Inferior parietal cortex (tissue), 1 donor: ENCODE results near the gene CATSPER4.

Experiments used
- DNase-seq: peaks from one replicate; pipeline ENCODE4 v3.0.0-alpha.2; 2016; ENCODE audit errors: extremely low spot score

The CATSPER4 gene

GRCh38 chr1:26164861-26165842 is 25.2 kb upstream of the CATSPER4 start:
- no peak for DNase-seq

GRCh38 chr1:26166719-26167281 is 23.6 kb upstream of the CATSPER4 start:
- DNase-seq: no peak

DNA sequence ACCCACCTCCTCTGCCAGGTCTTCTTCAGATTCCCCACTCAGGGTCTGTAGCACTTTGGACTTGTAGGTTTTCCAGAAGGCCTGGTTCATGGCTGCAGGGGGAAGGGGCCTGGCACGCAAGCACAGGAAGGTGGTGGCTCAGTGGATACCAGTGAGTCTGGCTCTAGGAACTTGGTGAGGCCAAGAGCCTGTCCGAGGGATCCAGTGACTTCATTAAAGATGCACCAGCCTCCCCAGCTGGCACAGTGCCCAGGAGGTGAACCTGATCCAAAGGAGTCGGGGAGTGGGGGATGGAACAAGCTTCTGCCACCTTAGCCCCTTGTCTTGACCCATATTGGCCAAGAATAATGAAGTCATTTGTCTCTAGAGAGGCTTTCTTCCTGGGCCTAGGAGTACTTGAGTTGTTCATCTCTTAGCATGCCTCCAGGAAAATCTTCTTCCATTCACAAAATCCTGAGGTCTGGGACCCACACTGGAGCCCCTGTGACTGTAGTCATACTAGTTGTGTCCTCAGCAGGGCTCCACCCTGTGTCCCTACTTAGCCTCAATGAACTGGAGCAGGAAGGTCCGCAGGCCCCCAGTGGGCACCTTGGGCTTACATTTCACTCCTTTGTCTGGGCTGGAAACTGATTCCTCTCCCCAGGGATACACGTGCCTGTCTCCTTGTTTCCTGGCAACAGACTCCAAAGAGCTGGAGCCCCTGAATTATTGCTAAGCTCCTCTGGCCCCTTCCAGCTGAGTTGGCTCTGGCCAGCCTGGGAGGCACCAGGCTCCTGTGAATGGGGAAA is 21.8 kb upstream of the CATSPER4 start, which contains the start of gene C1orf232:
Gene C1orf232 (minus strand): TSS at position 554 of the 788 bp plus-strand sequence. CDS start 464 bp downstream, at position 90.
- no peak for DNase-seq

GRCh38 chr1:26169198-26169554 is 21.2 kb upstream of the CATSPER4 start:
- no peak for DNase-seq

GRCh38 chr1:26169669-26170471 is 20.5 kb upstream of the CATSPER4 start, which contains the start of gene ZNF593:
Gene ZNF593 (plus strand): TSS chr1:26169908. CDS start chr1:26169984, 76 bp downstream.
- peak; percentile 91 for DNase-seq

DNA sequence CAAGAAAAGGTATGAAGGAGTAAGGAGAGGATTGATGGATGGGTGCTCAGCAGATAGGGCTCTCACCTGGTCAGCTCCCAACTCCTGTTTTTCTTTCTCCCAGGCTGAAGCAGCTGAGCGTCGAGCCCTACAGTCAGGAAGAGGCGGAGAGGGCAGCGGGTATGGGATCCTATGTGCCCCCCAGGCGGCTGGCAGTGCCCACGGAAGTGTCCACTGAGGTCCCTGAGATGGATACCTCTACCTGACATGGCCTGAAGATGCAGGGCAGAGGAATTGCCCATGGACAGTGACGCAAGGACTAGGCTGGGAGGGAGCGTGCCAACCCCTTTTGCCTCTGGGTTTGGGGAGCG is 20.0 kb upstream of the CATSPER4 start:
- DNase-seq: no peak

DNA sequence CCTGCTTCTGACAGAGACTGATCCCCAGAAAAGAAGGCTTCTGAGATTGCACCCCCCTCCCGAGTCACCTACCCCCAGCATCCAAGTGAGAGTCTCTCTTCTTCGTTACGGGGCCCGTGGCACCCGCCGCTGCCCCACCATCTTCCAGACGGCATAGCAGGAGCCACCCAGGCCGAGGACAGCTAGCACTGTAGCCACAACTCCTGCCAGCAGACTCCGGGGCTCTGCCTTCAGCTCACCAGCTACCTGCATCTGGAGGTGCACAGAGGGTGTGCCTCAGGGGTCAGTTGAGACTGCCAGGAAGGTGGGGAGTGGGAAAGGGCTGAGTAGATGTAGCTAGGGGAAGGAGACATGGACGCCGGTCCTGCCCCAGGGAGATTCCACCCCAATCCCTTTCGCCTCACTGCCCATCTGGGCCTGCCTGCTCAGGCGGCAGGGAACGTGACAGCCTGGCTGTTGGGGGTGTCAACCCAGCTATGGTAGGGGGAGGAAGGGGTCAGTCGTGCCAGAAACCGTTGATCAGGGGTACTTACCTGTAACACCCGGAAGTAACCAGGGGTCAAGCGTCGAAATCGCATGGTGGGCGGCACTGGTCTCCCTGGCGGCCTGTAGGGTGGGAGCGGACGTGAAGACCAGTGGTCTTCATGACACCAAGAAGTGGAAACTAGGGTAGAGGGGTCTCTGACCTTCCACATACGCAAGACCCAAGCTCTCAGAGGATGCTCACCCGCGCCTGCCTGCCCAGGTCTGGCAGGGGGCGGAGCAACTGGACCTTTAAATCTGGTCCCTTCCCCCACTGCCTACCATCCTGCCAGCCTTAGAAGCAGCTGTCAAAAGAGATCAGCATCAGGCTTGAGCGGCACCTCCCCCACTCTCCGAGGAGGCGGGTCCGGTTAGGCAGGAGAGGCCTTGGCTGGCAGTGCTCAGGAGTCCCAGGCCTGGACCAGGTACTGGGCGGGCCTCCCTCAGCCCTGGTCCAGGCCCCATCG is 19.0 kb upstream of the CATSPER4 start, which contains the start of gene ZNF593OS:
Gene ZNF593OS (minus strand): TSS at position 749 of the 989 bp plus-strand sequence. CDS start 171 bp downstream, at position 578.
- no peak for DNase-seq

DNA sequence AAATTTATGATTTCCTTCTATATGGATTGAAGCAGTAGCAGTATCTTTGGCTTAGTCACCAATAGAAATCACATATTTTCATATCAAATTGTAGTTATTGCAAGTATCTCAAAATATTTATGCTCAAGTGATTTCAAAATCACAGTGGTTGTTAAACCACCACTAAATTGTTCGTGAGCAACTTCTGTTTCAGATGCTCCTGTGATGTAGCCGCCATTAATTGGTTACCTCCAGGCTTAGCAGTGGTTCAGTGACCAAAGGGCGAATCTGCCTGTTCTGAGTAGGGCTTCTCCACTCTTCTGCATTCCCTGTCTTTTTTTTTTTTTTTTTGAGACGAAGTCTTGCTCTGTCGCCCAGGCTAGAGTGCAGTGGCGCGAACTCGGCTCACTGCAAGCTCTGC is 15.1 kb upstream of the CATSPER4 start:
- DNase-seq: no peak

DNA sequence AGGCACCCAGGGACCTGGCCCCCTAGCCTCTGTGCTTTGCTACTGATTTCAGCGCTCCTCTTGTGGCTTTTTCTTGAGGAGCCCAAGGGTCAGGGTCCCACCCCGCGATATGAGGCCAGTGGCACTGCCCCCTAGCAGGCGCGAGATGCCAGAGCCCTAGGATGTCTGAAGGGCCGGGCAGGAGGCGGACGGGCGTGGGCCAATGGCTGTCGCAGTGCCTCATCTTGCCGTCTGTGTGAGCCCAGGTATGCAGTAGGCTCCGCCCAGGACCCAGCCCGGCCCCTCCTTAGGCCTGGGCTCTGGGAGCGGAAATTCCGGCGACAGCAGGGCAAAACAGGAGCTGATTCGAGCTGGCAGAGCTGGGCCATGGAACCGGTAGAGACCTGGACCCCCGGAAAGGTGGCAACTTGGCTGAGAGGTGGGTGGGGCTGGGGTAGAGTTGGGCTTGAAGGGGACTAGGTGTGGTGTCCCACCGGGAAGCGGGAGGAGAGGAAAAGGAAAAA is 13.2 kb upstream of the CATSPER4 start, which contains the start of gene CNKSR1:
Gene CNKSR1 (plus strand): TSS at position 310 of the 503 bp plus-strand sequence. CDS start 57 bp downstream, at position 367.
- DNase-seq: no peak

- no peak for DNase-seq
These were observed 10.3 kb upstream of the CATSPER4 start for GRCh38 chr1:26180010-26180506.

DNA sequence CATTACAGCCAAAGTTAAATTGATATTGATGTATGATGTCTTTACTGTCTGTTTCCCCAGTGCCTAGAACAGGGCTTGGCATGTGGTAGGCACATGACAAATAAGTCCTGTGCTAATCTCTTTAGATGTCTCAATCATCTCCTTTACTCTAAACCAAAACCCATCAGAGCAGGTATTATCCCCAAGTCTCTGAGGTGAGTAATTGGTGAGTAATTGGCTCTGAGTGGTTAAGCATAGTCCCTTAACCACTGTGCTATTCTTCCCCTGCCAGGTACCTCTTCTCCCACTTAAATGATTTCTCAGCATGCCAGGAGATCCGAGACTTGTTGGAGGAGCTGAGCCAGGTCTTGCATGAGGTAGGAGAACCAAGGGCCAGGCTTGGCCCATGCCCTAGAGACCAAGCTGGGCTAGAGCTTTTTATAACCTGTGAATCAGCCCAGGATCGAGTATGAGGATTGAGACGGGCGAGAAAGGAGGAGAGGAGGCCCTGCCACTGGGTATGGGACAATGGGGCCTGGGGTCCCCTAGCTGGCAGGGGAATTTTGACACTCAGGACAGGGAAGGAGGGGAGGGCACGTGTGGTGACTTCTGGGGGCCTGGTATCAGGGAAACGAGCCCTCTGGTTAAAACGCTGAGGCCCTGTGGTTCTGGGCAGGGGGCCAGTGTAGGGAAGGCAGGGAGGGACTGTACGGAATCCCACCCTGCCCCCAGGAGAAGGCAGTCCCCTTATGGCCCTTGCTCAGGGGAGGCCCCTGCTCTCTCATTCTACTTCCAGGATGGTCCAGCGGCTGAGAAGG is 8.6 kb upstream of the CATSPER4 start:
- no peak for DNase-seq

DNA sequence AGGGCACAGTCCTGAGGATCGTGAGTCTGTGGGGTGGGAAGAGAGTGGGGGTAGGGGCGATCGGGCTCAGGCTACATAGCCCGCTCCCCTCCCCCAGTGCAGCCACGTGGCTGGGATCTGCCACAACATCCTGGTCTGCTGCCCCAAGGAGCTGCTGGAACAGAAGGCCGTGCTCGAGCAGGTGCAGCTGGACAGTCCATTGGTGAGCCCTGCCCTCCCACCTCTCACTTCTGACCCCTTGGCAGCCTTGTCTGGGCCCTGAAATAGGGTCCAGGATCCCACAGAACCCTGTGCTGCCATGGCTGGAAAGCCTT is 8.1 kb upstream of the CATSPER4 start:
- DNase-seq: no peak

DNA sequence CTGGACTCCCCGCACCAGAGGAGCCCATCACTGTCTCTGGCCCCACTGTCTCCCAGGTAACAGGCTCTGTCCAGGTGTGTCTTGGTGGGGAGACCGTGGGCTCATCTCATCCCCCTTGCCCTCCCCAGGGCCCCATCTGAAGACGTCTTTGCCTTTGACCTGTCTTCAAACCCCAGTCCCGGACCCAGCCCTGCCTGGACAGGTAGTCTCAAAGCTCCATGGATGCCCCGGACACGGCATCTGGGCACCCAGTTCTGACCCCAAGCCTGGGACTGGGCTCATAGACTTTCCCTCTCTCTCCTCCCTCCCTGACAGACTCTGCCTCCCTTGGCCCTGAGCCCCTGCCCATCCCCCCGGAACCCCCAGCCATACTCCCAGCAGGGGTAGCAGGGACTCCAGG is 6.3 kb upstream of the CATSPER4 start:
- no peak for DNase-seq

- DNase-seq: no peak
These were observed 5.5 kb upstream of the CATSPER4 start for GRCh38 chr1:26184883-26185282.

DNA sequence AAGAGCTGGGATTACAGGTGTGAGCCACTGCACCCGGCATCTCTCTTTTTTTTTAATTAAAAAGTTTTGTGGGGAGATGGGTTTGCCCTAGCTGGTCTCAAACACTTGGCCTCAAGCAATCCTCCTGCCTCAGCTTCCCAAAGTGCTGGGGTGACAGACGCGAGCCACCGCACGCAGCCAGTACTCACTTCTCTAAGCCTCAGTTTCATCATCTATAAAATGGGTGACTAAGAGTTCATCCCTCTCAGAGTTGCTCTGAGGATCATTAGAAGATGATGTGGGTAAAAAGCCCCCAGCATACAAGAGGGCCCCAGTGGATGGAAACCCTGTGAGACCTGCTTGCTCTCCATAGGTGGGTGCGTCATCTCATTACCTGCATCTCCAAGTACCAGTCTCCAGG is 2.5 kb upstream of the CATSPER4 start:
- no peak for DNase-seq

DNA sequence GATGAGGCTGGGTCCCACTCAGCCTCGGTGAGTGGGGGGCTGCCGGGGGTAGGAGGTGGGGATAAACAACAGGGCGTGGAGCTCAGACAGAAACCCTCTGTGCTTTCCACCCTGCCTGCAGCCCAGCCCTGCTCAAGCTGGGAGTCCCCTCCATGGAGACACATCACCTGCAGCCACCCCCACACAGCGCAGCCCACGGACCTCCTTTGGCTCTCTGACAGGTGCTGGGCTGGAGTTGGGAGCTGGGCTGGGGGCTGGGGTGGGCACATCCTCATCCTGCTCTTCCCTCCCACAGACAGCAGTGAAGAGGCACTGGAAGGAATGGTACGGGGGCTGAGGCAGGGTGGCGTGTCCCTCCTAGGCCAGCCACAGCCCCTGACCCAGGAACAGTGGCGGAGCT is 1.9 kb upstream of the CATSPER4 start:
- no peak for DNase-seq

DNA sequence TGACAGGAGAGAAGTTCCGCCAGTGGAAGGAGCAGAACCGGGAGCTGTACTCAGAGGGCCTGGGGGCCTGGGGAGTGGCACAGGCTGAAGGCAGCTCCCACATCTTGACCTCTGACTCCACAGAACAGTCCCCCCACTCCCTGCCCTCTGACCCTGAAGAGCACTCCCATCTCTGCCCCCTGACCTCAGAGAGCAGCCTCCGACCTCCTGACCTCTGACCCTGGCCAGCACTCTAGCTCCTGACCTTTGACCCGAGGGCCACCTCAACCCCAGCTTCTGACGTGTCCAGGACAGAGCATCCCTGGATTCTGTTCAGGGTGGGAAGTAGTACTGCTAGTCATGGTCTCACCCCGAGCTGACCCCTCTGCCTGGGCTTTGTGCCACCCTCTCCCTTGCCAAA is 1.1 kb upstream of the CATSPER4 start:
- no peak for DNase-seq

DNA sequence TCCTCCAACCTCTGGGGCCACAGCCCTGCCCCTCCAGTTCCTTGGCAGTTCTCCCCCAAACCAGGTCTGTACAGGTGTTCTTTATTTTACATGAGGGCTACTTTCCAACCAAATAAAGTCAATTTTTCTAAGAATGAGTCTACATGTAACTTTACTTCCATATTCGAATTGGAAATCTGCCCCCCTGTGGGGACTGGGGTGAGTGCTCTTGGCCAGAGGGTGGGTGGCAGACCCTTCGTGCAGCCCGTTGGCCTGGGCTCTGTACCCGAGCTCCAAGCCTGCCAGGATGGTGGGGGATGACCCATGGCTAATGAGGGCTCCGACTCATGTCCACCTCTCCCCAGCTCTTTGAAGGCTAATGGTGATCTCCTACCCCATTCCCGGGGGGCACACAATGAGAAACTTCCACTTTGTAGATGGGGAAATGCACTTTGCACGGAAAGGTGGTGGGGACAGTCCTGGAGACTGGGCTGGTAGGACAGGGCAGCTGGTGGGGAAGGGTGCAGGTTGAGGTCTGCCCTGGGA is 589 bp upstream of the CATSPER4 start:
- DNase-seq: no peak

- DNase-seq: no peak
These were observed 1.3 kb downstream of the CATSPER4 start for GRCh38 chr1:26191739-26192138.
